Testis (tissue), 2 donors: ENCODE data around the gene LENEP.
A peak's percentile ranks its signal among the peaks of the same experiment; 100 is the strongest.

Source experiments
- CTCF ChIP-seq, 3 experiments: fragments of 450-650 bp in 2 of 3; fragments of 200-600 bp in 1 of 3; sonication (generic) in 1 of 3; IDR thresholded peaks; one replicate each; pipeline ENCODE4 v1.5.1; 2016 to 2019; ENCODE audit warnings: antibody characterized with exemption in 3 of 3, mild to moderate bottlenecking in 2 of 3, moderate library complexity in 1 of 3
- POLR2A ChIP-seq: fragments of 450-650 bp; IDR thresholded peaks from one replicate; pipeline ENCODE4 v1.6.1; 2017; ENCODE audit warnings: antibody characterized with exemption, mild to moderate bottlenecking, moderate library complexity

GRCh38 chr1:154955718-154956543, 37.5 kb upstream of the LENEP start, which contains the start of gene PBXIP1:
- no peak for TF ChIP-seq POLR2A
- peak in 1 of 3 experiments; percentile 11 for TF ChIP-seq CTCF (IDR thresholded peaks at IDR 0.05)
